GM18858 (cell line): ENCODE data around the gene PTX4.

Experiments
- ATAC-seq: cut with Tn5 transposase; IDR thresholded peaks from one replicate; pipeline ENCODE4 v1.9.1; 2021; ENCODE audit not compliant: unreplicated experiment

Gene PTX4

GRCh38 chr16:1501630-1502029 is 12.9 kb upstream of the PTX4 start:
- ATAC-seq: no peak

- no peak for ATAC-seq
Observed at GRCh38 chr16:1500465-1501150, 11.9 kb upstream of the PTX4 start.

GRCh38 chr16:1499756-1500464 is 11.2 kb upstream of the PTX4 start:
- no peak for ATAC-seq

GRCh38 chr16:1498899-1499676 is 10.3 kb upstream of the PTX4 start:
- ATAC-seq: no peak

- ATAC-seq: no peak
Observed at GRCh38 chr16:1497014-1497598, 8.4 kb upstream of the PTX4 start.

GRCh38 chr16:1496464-1496863 is 7.7 kb upstream of the PTX4 start:
- ATAC-seq: no peak

GRCh38 chr16:1495889-1496262 is 7.1 kb upstream of the PTX4 start:
- ATAC-seq: no peak

GRCh38 chr16:1495211-1495888 is 6.6 kb upstream of the PTX4 start:
- no peak for ATAC-seq

- no peak for ATAC-seq
Observed at GRCh38 chr16:1494711-1495110, 6.0 kb upstream of the PTX4 start.

GRCh38 chr16:1494129-1494640 is 5.4 kb upstream of the PTX4 start:
- ATAC-seq: no peak

- no peak for ATAC-seq
Observed at GRCh38 chr16:1493746-1494094, 5.0 kb upstream of the PTX4 start.

- ATAC-seq: no peak
Observed at GRCh38 chr16:1492923-1493745, 4.4 kb upstream of the PTX4 start, which contains the start of gene TELO2. TELO2 (plus strand) TSS chr16:1493360; CDS start chr16:1494282, 922 bp downstream.

GRCh38 chr16:1492082-1492922 is 3.6 kb upstream of the PTX4 start:
- ATAC-seq: no peak

- ATAC-seq: no peak
Observed at GRCh38 chr16:1491327-1491726, 2.6 kb upstream of the PTX4 start.

- no peak for ATAC-seq
Observed at GRCh38 chr16:1489077-1489476, 333 bp upstream of the PTX4 start.

GRCh38 chr16:1488054-1488601 is 616 bp downstream of the PTX4 start:
- no peak for ATAC-seq

GRCh38 chr16:1487395-1488053 is 1.2 kb downstream of the PTX4 start:
- ATAC-seq: no peak
